Lower lobe of right lung (tissue), 2 donors: ENCODE measurements around the gene GALR2. TPM values are rescaled to one million over a fixed set of nuclear protein-coding genes. Genes with fewer than 3 reads are reported as not detected.

Experiments used
- ATAC-seq, 2 donors: fragments of 200-7000 bp; cut with Tn5 transposase; one replicate each; pipeline ENCODE4 v1.9.1; 2020 to 2022; ENCODE audit warnings: mild to moderate bottlenecking in 2 of 2, moderate library complexity in 2 of 2
- DNase-seq: peaks from one replicate; pipeline ENCODE4 v3.0.0-alpha.2; 2020
- H3K27ac ChIP-seq: fragments of 200-600 bp; one replicate; pipeline ENCODE4 v1.8.0; 2022
- H3K27me3 ChIP-seq: fragments of 200-600 bp; one replicate; pipeline ENCODE4 v1.8.0; 2022; ENCODE audit warnings: low read depth
- H3K36me3 ChIP-seq: fragments of 200-600 bp; one replicate; pipeline ENCODE4 v1.8.0; 2022; ENCODE audit warnings: mild to moderate bottlenecking
- H3K4me1 ChIP-seq: fragments of 200-600 bp; one replicate; pipeline ENCODE4 v1.8.0; 2022
- H3K4me3 ChIP-seq: fragments of 200-600 bp; one replicate; pipeline ENCODE4 v1.8.0; 2022; ENCODE audit warnings: mild to moderate bottlenecking
- H3K9me3 ChIP-seq: fragments of 200-600 bp; one replicate; pipeline ENCODE4 v1.8.0; 2022
- intact Hi-C: fragments of 100-400 bp; cut with DNase I; formaldehyde crosslinking; loops from one replicate; pipeline ENCODE4 v1.11.0; 2022
- total RNA-seq: library from RNA; stranded (reverse); fragmentation: NEBNext Ultra II Directional; extraction: Animal tissue kit (Norgen Biotek cat#: 25700); gene quantifications from one replicate; pipeline ENCODE4 v1.2.1, GENCODE V29; 2021
- TF ChIP-seq, protein P1 (sequence below): fragments of 200-600 bp; IDR thresholded peaks from one replicate; pipeline ENCODE4 v1.8.0; 2022; ENCODE audit warnings: antibody characterized with exemption, mild to moderate bottlenecking
- donor health status: DM: no; HTN: yes; CAD: no; lungs with severe emphysema.

Gene GALR2
- total RNA-seq, 1 donor from 2014 or later: not detected

- TF ChIP-seq, protein P1, sequence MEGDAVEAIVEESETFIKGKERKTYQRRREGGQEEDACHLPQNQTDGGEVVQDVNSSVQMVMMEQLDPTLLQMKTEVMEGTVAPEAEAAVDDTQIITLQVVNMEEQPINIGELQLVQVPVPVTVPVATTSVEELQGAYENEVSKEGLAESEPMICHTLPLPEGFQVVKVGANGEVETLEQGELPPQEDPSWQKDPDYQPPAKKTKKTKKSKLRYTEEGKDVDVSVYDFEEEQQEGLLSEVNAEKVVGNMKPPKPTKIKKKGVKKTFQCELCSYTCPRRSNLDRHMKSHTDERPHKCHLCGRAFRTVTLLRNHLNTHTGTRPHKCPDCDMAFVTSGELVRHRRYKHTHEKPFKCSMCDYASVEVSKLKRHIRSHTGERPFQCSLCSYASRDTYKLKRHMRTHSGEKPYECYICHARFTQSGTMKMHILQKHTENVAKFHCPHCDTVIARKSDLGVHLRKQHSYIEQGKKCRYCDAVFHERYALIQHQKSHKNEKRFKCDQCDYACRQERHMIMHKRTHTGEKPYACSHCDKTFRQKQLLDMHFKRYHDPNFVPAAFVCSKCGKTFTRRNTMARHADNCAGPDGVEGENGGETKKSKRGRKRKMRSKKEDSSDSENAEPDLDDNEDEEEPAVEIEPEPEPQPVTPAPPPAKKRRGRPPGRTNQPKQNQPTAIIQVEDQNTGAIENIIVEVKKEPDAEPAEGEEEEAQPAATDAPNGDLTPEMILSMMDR: no peak
- Histone ChIP-seq H3K36me3 (peaks cover 36% of the 10 kb centered on the region), H3K4me1 (peaks cover 54% of the 10 kb centered on the region), H3K27me3 (peaks cover 33% of the 10 kb centered on the region), H3K9me3 (no peaks in the 10 kb centered on the region), H3K27ac (peak overlapping the region; percentile 72), H3K4me3 (peak overlapping the region; percentile 80)
- intact Hi-C loops: no loop called here
- no peak for ATAC-seq
- DNase-seq: no peak
These were observed 2.9 kb upstream of the GALR2 start for GRCh38 chr17:76071531-76072147.

- peaks cover 60% of the 10 kb centered on the region for H3K4me1 ChIP-seq
These were observed 2.3 kb upstream of the GALR2 start, which contains the start of gene SRP68 for GRCh38 chr17:76072148-76072858. Gene SRP68 (minus strand): TSS chr17:76072517. CDS start chr17:76072491, 26 bp downstream.

DNA sequence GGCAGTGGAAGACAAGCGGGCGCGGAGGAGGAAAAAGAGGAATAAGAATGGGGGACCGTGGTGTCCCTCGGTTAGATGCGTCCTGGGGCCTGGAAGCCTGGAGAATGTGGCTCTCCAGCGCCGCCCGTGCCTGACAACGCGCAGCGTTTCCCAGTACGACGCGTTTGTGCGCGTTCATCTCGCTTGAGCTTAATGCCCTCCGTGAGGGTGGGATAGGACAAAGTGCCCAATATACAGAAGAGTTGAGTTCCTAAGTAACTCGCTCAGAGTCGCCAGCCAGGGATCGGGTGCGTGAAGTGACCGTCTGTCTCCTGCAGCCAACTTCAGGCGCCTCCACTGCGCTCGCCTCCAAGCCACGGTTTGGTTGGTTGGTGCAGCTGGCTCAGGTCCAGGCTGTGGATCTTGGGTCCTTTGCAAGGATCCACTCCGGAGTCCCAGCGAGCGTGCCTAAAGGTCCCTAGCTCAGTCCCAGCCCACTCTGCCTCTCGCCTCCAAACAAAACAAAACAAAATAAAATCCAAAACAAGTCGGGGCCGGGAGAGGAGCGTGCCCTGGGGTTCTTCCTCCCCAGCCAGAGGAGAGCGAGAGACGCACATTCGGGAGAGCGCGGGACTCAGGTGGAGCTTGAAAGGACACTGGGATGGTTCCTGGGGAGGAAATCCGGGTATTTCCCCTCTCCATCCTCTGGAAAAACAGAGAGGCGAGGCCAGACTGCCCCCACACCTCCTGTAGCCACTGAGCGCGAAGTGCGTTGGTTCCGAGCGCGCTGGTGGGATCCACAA lies 974 bp downstream of the GALR2 start:
- TF ChIP-seq, protein P1: no peak
- no peak for ATAC-seq
- H3K4me1 ChIP-seq: peaks cover 52% of the 10 kb centered on the region
- intact Hi-C loops: no loop called here
- peak overlapping the region; percentile 21 for H3K4me3 ChIP-seq
- H3K27ac ChIP-seq: no peak overlapping the region
- no peaks in the 10 kb centered on the region for H3K9me3 ChIP-seq
- DNase-seq: no peak
- H3K36me3 ChIP-seq: peaks cover under 1% of the 10 kb centered on the region
- peaks cover 67% of the 10 kb centered on the region for H3K27me3 ChIP-seq

More at GRCh38 chr17:76072148-76072858, 2.3 kb upstream of the GALR2 start, which contains the start of gene SRP68:
- peaks cover 29% of the 10 kb centered on the region for H3K36me3 ChIP-seq
- peaks cover 40% of the 10 kb centered on the region for H3K27me3 ChIP-seq
- TF ChIP-seq, protein P1: no peak
- intact Hi-C loops: no loop called here
- H3K4me3 ChIP-seq: peak within 1 kb of the TSS; percentile 80
- H3K9me3 ChIP-seq: no peaks in the 10 kb centered on the region
- ATAC-seq (peak; percentile 98 to 99), DNase-seq (peak; percentile 95)
- peak within 1 kb of the TSS; percentile 72 for H3K27ac ChIP-seq

- Histone ChIP-seq H3K4me1 (peaks cover 45% of the 10 kb centered on the region), H3K4me3 (no peak overlapping the region), H3K27me3 (peaks cover 67% of the 10 kb centered on the region), H3K36me3 (no peaks in the 10 kb centered on the region), H3K27ac (no peak overlapping the region), H3K9me3 (no peaks in the 10 kb centered on the region)
- DNase-seq (no peak), ATAC-seq (no peak)
- TF ChIP-seq, protein P1: no peak
- intact Hi-C loops: no loop called here
These were observed 1.7 kb downstream of the GALR2 start for GRCh38 chr17:76076146-76076764.
